Hematopoietic multipotent progenitor cell treated with erythropoietin and hydrocortisone succinate and interleukin-3 and kit ligand, for 15 days (in vitro differentiated cells): ENCODE results near the gene GARNL3.

Experiments used
- DNase-seq: peaks from one replicate; pipeline ENCODE4 v3.0.0-alpha.2; 2015; ENCODE audit warnings: low spot score

Gene GARNL3

GRCh38 chr9:127279717-127280285 lies 15.2 kb downstream of the GARNL3 start:
- DNase-seq = no peak

DNA sequence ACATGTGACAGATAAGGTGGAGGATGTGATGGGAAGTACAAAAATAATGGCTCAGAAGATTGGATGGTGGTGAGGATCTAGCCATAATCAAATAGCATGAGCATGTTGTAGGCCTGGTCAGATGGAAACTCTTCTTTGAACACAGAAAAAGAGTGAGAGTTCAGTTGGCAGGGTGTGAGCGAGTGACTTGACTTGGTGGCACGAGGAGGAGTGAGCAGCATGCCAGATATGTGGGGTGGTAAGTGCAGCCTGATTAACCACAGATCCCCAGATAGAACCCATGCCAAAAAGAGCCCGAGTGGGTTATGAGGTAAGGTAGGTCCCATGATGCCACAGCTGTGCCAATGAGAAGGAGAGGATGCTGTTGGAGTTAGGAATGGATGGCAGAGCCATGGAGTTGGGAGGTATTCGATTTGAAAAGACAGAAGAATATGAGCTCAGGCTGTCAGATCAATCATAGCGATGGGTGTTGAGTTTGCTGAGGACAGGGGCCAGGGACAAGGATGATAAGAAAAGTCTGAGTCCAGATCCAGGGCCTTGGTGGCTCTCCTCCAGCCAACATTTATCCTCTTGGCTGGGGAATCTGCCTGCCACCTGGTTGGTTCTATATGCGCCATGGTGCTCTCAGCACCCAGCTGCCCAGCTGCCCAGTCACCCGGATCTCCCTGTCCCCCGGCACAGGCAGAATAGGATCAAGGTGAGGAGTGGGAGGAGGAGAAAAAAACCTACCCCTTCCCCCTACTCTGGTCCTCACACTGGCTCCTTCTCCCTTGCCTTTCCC lies 16.5 kb downstream of the GARNL3 start:
- DNase-seq = no peak

- DNase-seq = no peak
These were observed 17.3 kb downstream of the GARNL3 start for GRCh38 chr9:127281891-127282290.

DNA sequence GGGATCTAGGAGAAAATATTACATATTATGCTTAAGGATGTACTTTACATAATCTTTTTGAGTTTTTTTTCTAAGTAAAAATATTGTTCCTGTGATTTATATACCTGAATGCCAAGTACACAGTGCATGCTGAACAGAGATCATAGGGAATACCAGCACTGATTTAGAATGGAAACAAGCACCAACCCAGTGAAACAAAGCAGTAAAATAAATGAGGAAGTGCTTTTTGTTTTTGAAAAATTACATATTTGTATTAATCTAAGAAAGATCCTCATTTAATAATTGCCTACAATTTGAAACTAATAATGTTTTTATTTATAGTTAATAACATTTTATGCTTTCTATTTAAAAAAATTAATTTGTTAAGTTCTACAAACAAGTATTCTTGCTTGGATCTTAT lies 18.0 kb downstream of the GARNL3 start:
- no peak for DNase-seq

GRCh38 chr9:127283135-127283534 lies 18.6 kb downstream of the GARNL3 start:
- no peak for DNase-seq

DNA sequence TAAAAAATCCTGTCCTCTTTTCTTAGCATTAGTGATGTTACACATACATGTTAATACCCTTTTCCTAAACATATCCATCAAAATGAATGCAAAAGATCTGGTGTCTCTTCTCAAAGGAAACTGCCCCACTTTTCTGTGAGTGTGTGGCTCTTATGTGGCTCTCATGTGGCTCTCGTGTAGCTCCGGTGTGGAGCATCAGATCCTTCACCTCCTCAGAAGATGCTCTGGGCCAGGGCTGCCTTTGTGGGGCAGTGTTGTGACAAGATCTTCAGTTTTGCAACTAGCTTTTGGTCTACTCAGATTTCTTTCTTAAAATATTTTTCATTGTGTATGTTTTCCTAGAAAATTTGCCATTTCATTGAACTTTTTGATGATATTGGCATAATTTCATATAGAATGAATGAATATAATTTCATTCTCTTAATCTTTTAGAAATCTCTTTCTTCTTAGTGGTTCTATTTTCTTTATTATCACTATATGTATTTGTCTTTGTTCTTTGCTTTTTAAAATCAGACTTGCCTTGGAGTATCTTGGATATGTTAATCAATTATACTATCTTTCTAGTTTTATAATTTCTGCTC lies 19.4 kb downstream of the GARNL3 start:
- DNase-seq = no peak

DNA sequence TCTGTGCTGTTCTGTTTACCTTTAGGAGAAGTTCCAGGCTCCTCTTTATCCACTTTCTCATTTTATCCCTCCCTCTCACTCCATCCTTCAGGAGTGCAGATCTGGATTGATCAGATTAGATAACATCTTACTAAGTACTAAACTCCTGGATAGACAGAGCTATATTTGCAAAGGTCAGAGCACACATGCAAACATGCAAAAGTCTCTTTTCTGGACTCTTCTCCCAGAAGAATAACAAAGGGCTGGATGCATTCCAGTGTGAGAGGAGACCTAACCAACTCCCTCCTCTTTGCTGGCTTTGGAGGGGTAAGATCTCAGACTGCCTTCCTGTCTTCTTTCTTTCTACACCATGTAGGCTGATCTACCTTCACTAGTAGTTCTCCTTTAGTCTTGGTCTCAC lies 21.4 kb downstream of the GARNL3 start:
- no peak for DNase-seq

- no peak for DNase-seq
These were observed 26.0 kb downstream of the GARNL3 start for GRCh38 chr9:127290561-127291065.

DNA sequence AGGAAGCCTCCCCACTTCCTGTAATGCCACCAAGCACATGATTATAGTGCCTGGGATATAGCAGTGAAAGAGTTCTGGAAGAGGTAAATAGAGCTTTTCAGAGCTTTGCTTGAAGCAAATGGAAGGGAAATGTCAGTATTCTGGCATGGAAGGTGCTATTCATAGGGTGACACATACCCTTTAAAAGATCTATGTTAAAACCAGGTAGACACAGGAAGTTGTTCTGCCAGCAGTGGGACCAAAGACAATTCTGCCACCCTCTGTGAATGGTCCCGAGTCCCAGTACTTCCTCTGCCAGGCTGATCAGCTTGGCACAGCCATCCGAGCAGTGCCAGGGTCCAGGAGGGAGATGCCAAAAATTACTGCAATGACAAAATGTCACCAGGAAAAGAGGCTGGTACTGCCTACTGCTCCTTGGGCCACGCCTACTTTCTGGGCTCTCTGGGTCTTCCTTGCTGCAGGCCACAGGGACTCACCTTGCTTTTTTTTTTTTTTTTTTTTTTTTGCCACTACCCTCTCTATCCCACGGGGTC lies 26.7 kb downstream of the GARNL3 start:
- no peak for DNase-seq

GRCh38 chr9:127292415-127292814 lies 27.8 kb downstream of the GARNL3 start:
- no peak for DNase-seq

DNA sequence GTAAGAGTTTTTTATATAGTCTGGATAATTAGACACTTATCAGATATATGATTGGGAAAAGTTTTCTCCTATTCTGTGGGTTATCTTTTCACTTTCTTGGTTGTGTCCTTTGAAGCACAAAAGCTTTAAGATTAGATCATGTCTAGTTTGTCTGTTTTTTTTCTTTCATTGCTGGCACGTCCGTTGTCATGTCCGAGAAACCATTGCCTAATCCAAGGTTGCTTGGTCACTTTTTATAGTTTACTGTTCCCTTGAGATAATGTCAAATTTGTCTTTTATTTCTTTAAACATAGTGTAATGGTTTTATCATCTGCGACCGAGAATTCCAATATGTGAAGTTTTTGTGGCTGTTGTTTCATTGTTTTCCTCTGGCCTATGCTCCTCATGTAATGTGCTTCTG lies 28.8 kb downstream of the GARNL3 start:
- no peak for DNase-seq

- no peak for DNase-seq
These were observed 29.2 kb downstream of the GARNL3 start for GRCh38 chr9:127293767-127294166.

- DNase-seq = no peak
These were observed 30.4 kb downstream of the GARNL3 start for GRCh38 chr9:127295005-127295404.

GRCh38 chr9:127300886-127301447 lies 36.4 kb downstream of the GARNL3 start:
- DNase-seq = no peak

DNA sequence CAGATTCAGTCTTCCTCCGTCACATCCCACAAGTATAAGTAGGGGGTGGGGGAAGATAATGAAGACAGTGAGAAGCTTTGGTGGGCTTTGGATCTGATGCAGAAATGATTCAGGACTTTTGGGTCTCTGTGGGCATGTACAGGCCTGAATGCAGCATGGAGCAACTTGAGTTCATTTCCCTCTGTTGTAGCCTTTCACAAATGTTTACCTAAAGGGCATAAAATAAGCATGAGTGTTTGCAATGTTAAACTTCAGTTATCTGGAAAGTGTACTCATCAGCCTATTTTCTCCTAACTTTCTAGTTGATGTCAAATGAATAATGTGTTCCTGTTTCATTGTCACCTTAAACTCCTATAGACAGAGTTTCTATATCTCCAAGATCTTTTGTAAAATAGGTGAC lies 39.3 kb downstream of the GARNL3 start:
- DNase-seq = no peak

- DNase-seq = no peak
These were observed 40.7 kb downstream of the GARNL3 start for GRCh38 chr9:127305206-127305837.

DNA sequence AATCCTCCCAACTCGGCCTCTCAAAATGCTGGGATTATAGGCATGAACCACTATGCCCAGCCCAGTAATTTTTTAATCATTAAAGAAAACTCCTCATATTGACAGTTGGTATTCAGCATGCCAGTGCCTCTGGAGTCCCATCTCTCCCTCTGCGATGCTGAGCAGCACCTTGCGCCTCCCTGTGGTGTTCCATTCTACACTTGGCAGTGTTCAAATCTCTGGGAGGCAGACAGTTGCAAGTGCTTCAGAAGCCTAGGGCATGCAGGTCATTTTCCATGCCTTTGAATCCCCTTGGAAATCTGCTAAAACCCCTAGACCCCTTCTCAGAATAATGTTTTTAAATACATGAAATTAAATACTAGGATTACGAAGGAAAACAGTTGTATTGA lies 41.3 kb downstream of the GARNL3 start:
- no peak for DNase-seq

- no peak for DNase-seq
These were observed 43.2 kb downstream of the GARNL3 start for GRCh38 chr9:127307802-127308201.

DNA sequence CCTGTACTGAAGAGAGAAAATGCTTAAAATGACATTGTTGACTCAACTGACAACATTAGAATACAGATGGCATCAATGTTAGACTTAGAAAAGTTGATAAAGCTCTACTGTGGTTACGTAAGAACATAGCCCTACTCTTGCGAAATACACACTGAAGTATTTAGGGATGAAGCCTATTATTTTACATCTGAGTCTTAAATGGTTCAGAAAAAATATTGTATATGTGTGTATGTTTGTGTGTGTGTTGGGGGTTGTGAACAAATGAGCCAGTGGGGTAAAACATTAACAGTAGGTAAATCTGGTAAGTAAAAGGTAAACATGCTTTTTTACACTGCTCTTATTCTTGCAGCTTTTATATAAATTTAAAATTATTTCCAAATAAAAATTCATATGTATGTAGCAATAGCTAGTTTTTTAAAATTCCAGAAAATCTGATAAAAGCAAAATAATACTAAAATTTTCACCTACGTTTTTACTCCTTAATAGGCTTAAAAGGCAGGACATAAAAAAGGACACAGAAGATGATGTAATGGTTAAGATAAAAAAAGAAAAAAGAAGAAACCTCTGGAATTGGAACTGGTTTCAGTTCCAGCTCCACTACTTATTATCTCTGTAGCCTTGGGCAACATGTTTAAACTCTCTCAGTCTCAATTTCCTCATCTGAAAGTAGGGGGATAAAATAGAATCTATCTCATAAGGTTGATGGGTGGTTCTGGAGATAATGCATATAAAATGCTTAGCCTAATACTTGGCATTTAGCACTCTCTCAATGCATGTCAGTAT lies 44.3 kb downstream of the GARNL3 start:
- no peak for DNase-seq

GRCh38 chr9:127309715-127310114 lies 45.1 kb downstream of the GARNL3 start:
- no peak for DNase-seq

GRCh38 chr9:127311239-127311741 lies 46.7 kb downstream of the GARNL3 start:
- DNase-seq = peak; percentile 35
